GM12878 (cell line): Measurements from ENCODE around the gene RPRD1B. TPM values are rescaled to one million over a fixed set of nuclear protein-coding genes. Genes with fewer than 3 reads are reported as not detected.
A peak's percentile ranks its signal among the peaks of the same experiment; 100 is the strongest.

Source experiments
- BHLHE40 ChIP-seq, 2 experiments: fragments of 450-650 bp in 1 of 2; IDR thresholded peaks; 2 replicates each; pipeline ENCODE4 v1.6.1; 2011 to 2017; ENCODE audit warnings: low read depth in 2 of 2, borderline replicate concordance in 1 of 2, improper control_type of control experiment in 1 of 2, low read length in 1 of 2, mild to moderate bottlenecking in 1 of 2
- CEBPB ChIP-seq, 2 experiments: fragments of 150-350 bp in 1 of 2; IDR thresholded peaks; 2 replicates each; pipeline ENCODE4 v1.6.1; 2012 to 2014; ENCODE audit warnings: low read depth in 2 of 2, low read length in 2 of 2, borderline replicate concordance in 1 of 2, inconsistent platforms in 1 of 2
- CHD1 ChIP-seq: IDR thresholded peaks from 2 replicates; pipeline ENCODE4 v1.6.1; 2012; ENCODE audit warnings: low read depth, low read length, improper control_type of control experiment
- CREB1 ChIP-seq: IDR thresholded peaks from 2 replicates; pipeline ENCODE4 v1.6.1; 2012; ENCODE audit warnings: low read depth, mild to moderate bottlenecking, inconsistent platforms
- EGR1 ChIP-seq, 2 experiments: IDR thresholded peaks; 1 replicate in 1 of 2; 2 replicates in 1 of 2; pipeline ENCODE4 v1.6.1; 2011 to 2012; ENCODE audit warnings: low read depth in 2 of 2, low read length in 2 of 2, borderline replicate concordance in 1 of 2, mild to moderate bottlenecking in 1 of 2, moderate library complexity in 1 of 2
- GABPA ChIP-seq: IDR thresholded peaks from 2 replicates; pipeline ENCODE4 v1.6.1; 2014; ENCODE audit warnings: antibody characterized with exemption, low read depth, mild to moderate bottlenecking, inconsistent platforms
- IKZF2 ChIP-seq, 2 experiments: fragments of 450-650 bp; IDR thresholded peaks; 2 replicates each; pipeline ENCODE4 v1.6.1; 2017; ENCODE audit warnings: mild to moderate bottlenecking in 2 of 2, moderate library complexity in 2 of 2
- KLF5 ChIP-seq: fragments of 450-650 bp; IDR thresholded peaks from 2 replicates; pipeline ENCODE4 v1.6.1; 2014; ENCODE audit warnings: mild to moderate bottlenecking; ENCODE audit not compliant: partially characterized antibody
- MEF2B ChIP-seq: fragments of 450-650 bp; IDR thresholded peaks from 2 replicates; pipeline ENCODE4 v1.6.1; 2018; ENCODE audit warnings: mild to moderate bottlenecking, moderate library complexity; ENCODE audit not compliant: partially characterized antibody, poor library complexity, severe bottlenecking
- MXI1 ChIP-seq: fragments of 150-350 bp; IDR thresholded peaks from 2 replicates; pipeline ENCODE4 v1.6.1; 2011; ENCODE audit warnings: low read depth, mild to moderate bottlenecking, inconsistent platforms, low read length, improper control_type of control experiment
- NFIC ChIP-seq: IDR thresholded peaks from 2 replicates; pipeline ENCODE4 v1.6.1; 2012; ENCODE audit warnings: low read depth, mild to moderate bottlenecking, inconsistent platforms, low read length, moderate library complexity
- NR2C1 ChIP-seq: fragments of 450-650 bp; IDR thresholded peaks from 2 replicates; pipeline ENCODE4 v1.6.1; 2017; ENCODE audit warnings: antibody characterized with exemption, mild to moderate bottlenecking, moderate library complexity
- NR2F1 ChIP-seq: fragments of 450-650 bp; conservative IDR thresholded peaks from 2 replicates; pipeline ENCODE4 v1.6.1; 2017; ENCODE audit warnings: mild to moderate bottlenecking
- PAX5 ChIP-seq: IDR thresholded peaks from 2 replicates; pipeline ENCODE4 v1.6.1; 2011; ENCODE audit warnings: low read depth, low read length, borderline replicate concordance
- POU2F2 ChIP-seq: IDR thresholded peaks from 3 replicates; pipeline ENCODE4 v1.6.1; 2011; ENCODE audit warnings: low read depth, mild to moderate bottlenecking, low read length, borderline replicate concordance
- RAD21 ChIP-seq: IDR thresholded peaks from 2 replicates; pipeline ENCODE4 v1.6.1; 2011; ENCODE audit warnings: mild to moderate bottlenecking, low read depth, low read length, moderate library complexity; ENCODE audit not compliant: insufficient read depth
- STAT3 ChIP-seq: IDR thresholded peaks from 2 replicates; pipeline ENCODE4 v1.6.1; 2011; ENCODE audit warnings: low read depth, low read length, improper control_type of control experiment
- TCF12 ChIP-seq: IDR thresholded peaks from 2 replicates; pipeline ENCODE4 v1.6.1; 2011; ENCODE audit warnings: low read depth, mild to moderate bottlenecking, low read length
- TCF3 ChIP-seq: IDR thresholded peaks from 2 replicates; pipeline ENCODE4 v1.6.1; 2012; ENCODE audit warnings: low read depth, mild to moderate bottlenecking, low read length, borderline replicate concordance; ENCODE audit not compliant: insufficient read depth
- ZBED1 ChIP-seq: IDR thresholded peaks from 2 replicates; pipeline ENCODE4 v1.6.1; 2016; ENCODE audit warnings: borderline replicate concordance
- ZBTB40 ChIP-seq: fragments of 450-650 bp; IDR thresholded peaks from 2 replicates; pipeline ENCODE4 v1.6.1; 2016; ENCODE audit warnings: mild to moderate bottlenecking, moderate library complexity, borderline replicate concordance
- ZNF24 ChIP-seq: fragments of 450-650 bp; IDR thresholded peaks from 2 replicates; pipeline ENCODE4 v1.6.1; 2017; ENCODE audit warnings: antibody characterized with exemption, mild to moderate bottlenecking
- polyA plus RNA-seq, 11 experiments: library from polyadenylated mRNA; depleted of rRNA in 4 of 11; unstranded in 6 of 11; stranded (reverse) in 5 of 11; fragments of >200 nt; fragmentation: Nextera tagmentation in 4 of 11; fragmentation: Illumina TruSeq in 1 of 11; extraction: Ambion mirVana in 4 of 11; extraction: Trizol in 1 of 11; gene quantifications; 1 replicate in 1 of 11; 2 replicates in 10 of 11; pipeline versions ENCODE4 v1.2.1 to v1.2.3, GENCODE V29; 2011 to 2016; ENCODE audit warnings: inconsistent platforms in 2 of 11, missing spikeins in 2 of 11, low read depth in 1 of 11
- total RNA-seq, 4 experiments: library from RNA; depleted of rRNA in 3 of 4; stranded (reverse); fragments of >200 nt in 3 of 4; fragmentation: Illumina TruSeq in 1 of 4; extraction: Trizol in 1 of 4; gene quantifications; 2 replicates each; pipeline versions ENCODE4 v1.2.1 to v1.2.3, GENCODE V29; 2013 to 2021

RPRD1B gene
- total and polyA plus RNA-seq, 10 of the 15 experiments (the other 5 are each of a cell fraction or from before 2014, with no cell fraction given), result 5.2 to 40.2 (median 30.0) TPM

DNA sequence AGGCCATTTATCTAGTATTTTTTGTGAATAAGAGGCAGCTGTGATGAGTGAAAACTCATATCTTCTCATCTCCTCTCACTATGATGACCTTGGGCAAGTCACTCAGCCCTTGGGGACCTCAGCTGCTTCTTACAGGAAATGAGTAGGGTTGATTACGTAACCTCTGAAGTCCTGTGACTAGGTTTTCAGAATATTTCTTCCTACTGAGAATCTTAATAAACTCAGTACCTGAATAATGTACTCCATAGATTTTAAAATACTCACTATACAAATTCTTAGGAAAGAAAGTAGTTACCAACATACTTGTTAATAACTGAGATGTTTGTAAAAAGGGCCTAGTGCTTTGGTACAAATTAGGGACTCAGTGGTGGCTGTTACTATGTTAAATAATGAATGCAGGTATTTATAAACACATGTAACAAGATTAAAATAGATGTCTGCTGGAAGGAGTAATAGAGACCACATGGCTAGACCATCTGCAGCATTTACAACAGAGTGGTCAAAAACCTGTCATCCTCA is 60.9 kb downstream of the RPRD1B start (continued):
- TF ChIP-seq ZBTB40 (no peak; the same call in 1 of the 2 replicates), BHLHE40 (IDR thresholded peaks at IDR 0.05; ENCODE audit: borderline replicate concordance in 1 of 2, low read depth in 2 of 2, low read length in 1 of 2) (peak; percentile 47 to 51; a peak in 3 of 4 replicates), ZNF24 (0 out of 2 replicates have a peak, but pooled peaks have one; percentile 11), EGR1 (IDR thresholded peaks at IDR 0.05; ENCODE audit: borderline replicate concordance in 1 of 2, low read depth in 2 of 2, low read length in 2 of 2) (no peak), PAX5 (0 out of 2 replicates have a peak, but pooled peaks have one; percentile 68), MEF2B (peak; percentile 93), CREB1 (peak; percentile 89), TCF3 (peak; percentile 48; the same call in 1 of the 2 replicates), NR2C1 (no peak), ZBED1 (0 out of 2 replicates have a peak, but pooled peaks have one; percentile 29), RAD21 (no peak), STAT3 (peak; percentile 82; the same call in 1 of the 2 replicates), IKZF2 (IDR thresholded peaks at IDR 0.05) (peak; percentile 53 to 56; a peak in 2 of 4 replicates), GABPA (peak; percentile 53; the same call in 1 of the 2 replicates), KLF5 (no peak), POU2F2 (0 out of 3 replicates have a peak, but pooled peaks have one; percentile 33), NR2F1 (peak; percentile 92), NFIC (peak; percentile 83), MXI1 (peak; percentile 24; the same call in 1 of the 2 replicates), TCF12 (peak; percentile 89), CHD1 (no peak), CEBPB (IDR thresholded peaks at IDR 0.05; ENCODE audit: borderline replicate concordance in 1 of 2, low read depth in 2 of 2, low read length in 2 of 2) (0 out of 4 replicates have a peak, but pooled peaks have one; percentile 32 to 51)
